SH-SY5Y (cell line): ENCODE data around the gene TIMM17A.

ENCODE experiments used
- GATA2 ChIP-seq: IDR thresholded peaks from 2 replicates; pipeline ENCODE4 v1.6.1; 2011; ENCODE audit warnings: mild to moderate bottlenecking, low read depth, low read length
- GATA3 ChIP-seq: IDR thresholded peaks from 2 replicates; pipeline ENCODE4 v1.6.1; 2011; ENCODE audit warnings: low read depth, mild to moderate bottlenecking, low read length, moderate library complexity

GRCh38 chr1:202014915-202015661, 59.8 kb downstream of the TIMM17A start:
- no peak for TF ChIP-seq GATA2
- TF ChIP-seq GATA3: no peak
